Measurements from ENCODE around the gene HSPB3.
"Not testable (repeated sequence)": the region's sequence is repeated elsewhere in the genome, so short reads cannot be mapped to it uniquely, and the experiment has no call there.

The HSPB3 gene

DNA sequence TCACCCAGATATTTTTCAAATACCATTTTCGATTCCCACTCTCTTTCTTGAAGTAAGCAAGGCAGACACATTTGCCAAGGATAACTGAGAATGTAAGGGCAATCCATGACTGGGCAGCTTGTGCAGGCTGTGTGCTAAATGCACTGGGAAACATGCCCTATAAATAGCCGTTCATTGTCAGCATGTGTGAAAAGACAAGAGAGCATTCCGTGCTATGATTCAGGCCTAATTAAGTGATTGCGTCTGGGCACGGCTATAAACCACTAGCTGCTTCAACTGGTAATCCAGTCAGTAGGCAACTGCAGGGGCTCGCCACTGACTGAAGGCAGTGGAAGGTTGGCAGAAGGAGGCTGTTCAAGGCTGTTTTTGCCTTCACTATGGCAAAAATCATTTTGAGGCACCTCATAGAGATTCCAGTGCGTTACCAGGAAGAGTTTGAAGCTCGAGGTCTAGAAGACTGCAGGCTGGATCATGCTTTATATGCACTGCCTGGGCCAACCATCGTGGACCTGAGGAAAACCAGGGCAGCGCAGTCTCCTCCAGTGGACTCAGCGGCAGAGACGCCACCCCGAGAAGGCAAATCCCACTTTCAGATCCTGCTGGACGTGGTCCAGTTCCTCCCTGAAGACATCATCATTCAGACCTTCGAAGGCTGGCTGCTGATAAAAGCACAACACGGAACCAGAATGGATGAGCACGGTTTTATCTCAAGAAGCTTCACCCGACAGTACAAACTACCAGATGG lies at the start of gene HSPB3:
HSPB3 (plus strand) TSS at position 287 of the 745 bp plus-strand sequence; CDS start at position 378, 91 bp downstream.
- DNase-seq: no peak

- DNase-seq: no peak
Measured at GRCh38 chr5:54411176-54411575, 44.3 kb upstream of the HSPB3 start.

GRCh38 chr5:54412913-54413312 lies 42.6 kb upstream of the HSPB3 start:
- DNase-seq: no peak

DNA sequence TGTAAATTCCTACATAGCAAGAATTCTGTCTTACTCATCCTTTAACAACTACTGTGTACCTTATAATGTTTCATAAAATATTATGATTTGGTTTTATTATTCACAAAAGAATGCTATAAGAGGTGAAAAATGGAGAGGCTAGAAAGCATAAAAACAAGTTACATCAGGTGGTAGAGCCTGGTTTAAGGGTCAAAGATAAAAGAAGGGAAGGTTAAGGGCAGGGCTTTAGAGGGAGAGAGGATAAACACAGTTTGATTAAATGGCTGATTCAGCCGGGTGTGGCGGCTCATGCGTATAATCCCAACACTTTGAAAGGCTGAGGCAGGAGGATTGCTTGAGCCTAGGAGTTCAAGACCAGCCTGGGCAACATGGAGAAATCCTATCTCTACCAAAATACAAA lies 40.4 kb upstream of the HSPB3 start:
- no peak for DNase-seq

DNA sequence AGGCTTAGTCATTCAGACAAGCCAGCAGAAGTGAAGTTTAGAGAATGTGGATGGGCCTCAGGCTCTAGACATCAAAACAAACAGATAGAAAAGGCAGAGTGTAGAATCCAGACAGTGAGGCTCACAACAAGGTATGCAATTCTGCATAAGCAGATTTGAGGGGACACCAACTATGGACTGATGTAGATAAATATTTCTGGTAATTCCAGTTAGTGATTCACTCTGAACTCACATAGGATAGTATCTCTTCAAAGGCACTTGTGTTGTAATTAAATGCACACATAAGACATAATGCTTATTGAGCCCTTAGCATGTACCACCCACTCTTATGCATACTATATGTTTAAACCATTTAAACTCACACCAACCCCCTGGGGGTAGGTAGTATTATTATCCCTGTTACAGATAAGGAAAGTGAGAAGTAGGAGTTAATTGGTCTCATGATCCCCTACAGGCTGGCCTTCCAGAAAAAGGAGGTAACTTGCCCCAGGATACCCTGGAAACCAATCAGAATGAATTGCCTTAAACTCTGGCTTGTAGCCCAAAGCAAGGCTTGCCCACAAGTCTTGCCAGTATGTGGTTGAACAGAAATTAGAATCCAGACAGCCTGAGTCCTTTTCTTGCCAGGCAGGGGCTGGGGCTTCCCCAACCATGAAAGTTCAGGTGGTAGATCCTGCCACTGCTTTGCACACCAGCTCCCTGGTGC lies 39.5 kb upstream of the HSPB3 start:
- no peak for DNase-seq

DNA sequence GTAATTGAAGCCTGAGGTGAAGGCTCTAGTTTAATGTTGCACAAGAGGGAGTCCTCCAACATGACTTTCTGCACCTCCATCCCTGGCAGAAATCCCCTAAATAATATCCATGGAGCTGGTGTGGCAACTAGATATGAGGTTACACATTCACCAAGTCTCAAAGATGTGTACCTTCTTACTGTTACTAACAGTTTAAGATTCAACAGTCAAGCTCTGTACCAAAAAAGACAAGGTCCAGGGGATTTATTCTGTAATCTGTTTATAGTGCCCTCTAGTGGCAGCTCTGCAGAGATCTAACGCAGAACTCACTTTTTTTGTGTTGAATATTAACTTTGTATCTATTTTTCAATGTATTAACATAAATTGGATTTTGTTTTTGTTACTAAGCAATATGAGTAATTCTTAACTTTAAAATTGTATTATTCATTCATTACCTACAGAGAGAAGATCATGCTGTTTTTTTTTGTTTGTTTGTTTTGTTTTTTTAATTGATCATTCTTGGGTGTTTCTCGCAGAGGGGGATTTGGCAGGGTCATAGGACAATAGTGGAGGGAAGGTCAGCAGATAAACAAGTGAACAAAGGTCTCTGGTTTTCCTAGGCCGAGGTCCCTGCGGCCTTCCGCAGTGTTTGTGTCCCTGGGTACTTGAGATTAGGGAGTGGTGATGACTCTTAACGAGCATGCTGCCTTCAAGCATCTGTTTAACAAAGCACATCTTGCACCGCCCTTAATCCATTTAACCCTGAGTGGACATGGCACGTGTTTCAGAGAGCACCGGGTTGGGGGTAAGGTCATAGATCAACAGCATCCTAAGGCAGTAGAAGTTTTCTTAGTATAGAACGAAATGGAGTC lies 35.7 kb upstream of the HSPB3 start:
- not testable (repeated sequence) for DNase-seq

- not testable (repeated sequence) for DNase-seq
Measured at GRCh38 chr5:54420511-54420910, 35.0 kb upstream of the HSPB3 start.

DNA sequence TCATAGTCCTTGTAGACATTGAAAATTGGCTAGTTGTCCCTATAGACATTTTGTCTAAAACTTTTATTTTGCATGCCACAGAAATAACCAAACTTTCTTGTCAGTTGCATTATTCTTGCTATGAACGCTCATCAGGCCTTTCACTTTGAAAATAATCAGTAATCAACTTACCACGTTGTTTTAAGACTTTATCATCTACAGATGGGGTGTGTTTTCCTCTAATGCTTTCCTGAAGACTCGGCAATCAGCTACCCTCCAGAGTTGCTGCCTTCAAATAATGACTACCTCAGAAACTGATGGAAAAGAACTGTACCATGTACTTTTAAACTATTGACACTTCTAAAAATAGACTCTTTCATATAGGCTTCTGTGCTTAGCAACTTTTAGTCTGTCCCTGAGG lies 33.5 kb upstream of the HSPB3 start:
- DNase-seq: no peak

DNA sequence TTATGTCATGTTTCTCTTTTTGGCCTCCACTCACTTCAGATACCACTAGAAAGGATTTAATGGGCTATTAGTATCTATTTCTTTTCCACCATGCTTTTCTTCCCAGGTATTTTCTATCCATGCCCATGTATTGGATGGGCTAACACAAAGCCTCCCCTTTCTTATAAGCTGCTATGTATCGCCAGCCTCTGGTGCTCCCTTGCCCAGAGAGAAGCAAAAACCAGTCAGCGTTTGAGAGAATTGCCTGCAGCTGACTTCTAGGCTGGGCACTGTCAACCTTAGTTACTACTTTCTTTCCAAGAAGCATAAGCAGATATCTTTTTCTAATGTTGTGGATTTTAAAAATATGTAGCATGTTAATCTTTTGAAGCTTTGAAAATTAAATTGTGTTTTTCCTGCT lies 30.2 kb upstream of the HSPB3 start:
- DNase-seq: no peak

DNA sequence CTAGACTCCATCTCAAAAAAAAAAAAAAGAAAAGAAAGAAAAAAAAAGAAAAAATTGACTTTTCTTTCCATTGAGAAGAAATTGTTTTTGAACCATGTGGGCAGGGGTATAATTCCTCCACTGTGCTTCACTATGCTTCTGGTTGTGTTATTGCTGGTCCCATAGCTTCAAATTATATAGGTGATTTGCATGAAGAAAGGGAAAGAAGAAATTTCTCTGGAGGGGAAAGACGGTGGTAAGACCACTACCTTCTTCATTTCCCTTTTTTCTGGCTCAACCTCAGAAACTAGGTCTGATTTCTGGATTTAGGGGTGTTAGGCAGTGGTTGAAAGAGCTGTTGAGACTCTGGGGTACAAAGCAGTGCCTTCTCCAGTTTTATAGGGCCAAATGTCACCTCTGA lies 29.3 kb upstream of the HSPB3 start:
- no peak for DNase-seq

DNA sequence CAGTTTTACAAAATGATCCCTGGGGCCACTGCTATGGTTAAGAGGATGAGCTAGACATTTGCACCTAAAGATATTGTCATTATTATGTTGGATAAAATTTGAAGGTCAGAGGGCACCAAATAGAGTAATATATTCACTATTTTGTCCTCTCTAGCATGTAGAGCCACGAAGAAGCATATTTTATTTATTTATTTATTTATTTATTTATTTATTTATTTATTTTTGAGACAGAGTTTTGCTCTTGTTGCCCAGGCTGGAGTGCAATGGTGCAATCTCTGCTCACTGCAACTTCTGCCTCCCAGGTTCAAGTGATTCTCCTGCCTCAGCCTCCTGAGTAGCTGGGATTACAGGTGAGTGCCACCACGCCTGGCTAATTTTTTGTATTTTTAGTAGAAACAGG lies 20.8 kb upstream of the HSPB3 start:
- not testable (repeated sequence) for DNase-seq

GRCh38 chr5:54438620-54439389 lies 16.7 kb upstream of the HSPB3 start:
- DNase-seq: no peak

DNA sequence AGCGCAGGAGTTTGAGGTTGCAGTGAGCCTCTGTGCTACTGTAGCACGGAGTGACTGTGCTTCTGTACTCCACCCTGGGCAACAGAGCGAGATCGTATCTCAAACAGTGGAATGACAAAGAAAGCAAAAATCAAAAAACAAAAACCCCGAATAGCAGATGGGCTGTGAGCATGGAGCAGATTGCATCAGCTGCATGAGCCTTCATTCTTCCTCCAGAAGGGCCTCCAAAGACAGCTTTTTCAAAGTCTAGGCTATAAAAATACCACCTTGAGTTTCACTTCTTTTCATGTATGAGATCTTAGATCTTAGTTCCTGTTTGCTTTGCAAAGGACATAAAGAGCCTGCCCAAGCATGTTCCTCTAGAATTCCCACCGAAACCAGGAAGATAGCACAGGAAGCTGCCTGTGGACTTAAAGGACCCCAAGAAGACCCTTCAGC lies 15.0 kb upstream of the HSPB3 start:
- DNase-seq: no peak

GRCh38 chr5:54442271-54442670 lies 13.2 kb upstream of the HSPB3 start:
- no peak for DNase-seq

DNA sequence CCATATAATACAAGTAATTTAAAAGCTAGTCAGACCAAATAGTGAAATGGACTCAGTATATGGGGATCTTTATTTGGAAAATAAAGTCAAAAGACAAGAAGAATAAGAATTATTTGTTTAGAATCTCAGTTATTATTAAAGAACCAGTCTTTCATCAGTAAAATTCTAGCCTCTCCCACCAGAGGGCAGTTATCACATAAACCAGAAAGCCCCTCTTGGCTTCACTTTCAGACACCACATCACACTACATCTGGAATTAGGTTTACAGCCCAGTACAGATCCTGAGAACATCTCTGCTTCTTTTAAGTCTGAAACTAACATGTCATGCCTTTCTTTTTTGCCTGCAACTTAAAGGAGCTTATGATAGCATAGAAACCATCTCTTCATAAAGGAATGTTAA lies 12.2 kb upstream of the HSPB3 start:
- no peak for DNase-seq

DNA sequence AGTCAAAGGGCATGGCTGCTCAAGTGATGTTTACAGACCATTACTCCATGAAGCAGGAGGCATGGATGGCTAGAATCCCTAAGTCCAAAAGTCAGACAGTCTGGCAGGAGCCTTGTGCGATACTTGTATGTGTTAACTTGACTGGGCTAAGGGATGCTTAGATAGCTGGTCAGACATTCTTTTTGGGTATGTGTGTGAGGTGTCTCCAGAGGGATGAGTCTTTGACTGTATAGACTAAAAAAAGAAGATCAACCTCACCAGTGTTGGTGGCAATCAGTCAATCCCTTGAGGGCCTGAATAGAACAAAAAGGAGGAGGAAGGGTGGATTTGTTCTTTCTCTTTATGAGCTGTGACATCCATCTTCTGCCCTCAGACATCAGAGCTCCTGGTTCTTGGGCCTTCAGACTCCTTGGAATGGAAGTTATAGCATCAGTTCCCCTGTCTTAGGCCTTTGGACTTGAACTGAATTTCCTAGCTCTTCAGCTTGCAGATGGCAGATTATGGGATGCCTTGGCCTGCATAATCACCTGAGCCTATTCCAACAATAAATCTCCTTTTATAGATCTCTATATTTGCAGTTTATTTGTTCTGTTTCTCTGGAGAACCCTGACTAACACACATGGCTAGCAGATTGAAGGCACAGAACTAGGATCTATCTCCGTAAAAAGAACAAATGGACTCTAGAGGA lies 9.7 kb upstream of the HSPB3 start:
- no peak for DNase-seq

GRCh38 chr5:54446379-54446732 lies 9.1 kb upstream of the HSPB3 start:
- DNase-seq: no peak

DNA sequence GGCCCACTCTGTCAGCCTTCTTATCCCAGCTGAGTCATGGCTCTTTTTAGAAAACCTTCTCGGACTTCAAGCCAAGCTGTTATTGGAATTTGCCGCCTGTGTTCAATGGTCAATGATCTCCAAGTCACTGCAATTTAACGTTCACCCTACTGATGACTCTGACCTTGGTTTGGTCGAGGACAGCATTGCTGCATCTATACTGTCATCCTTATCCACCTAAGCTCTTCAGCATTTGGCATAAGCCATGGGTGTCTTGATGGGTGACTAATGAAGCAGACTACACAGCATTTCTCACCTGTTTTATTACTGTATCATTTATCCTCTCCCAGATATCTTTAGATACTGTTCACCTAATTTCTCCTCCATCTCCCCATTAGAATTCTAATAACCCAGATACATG lies 5.6 kb upstream of the HSPB3 start:
- no peak for DNase-seq

DNA sequence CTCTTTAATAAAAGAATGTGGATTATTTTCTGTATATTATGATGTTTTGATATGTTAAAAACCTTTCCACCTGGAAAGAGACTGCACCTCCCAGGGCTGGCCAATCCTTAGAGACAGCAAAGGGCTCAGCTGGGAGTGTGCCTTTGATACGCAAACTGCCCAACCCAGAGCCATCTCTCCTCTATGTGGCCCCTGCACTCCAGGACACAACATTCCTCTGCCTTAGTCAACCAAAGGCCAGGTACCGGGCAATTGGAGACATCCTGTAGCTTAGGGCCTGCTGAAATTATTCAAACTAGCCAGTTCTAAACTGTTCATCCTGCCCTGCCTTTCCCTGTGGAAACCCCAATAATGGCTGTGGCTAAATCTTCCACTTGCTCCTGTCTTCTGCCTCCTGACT lies 5.0 kb upstream of the HSPB3 start:
- DNase-seq: no peak

- no peak for DNase-seq
Measured at GRCh38 chr5:54453046-54453445, 2.5 kb upstream of the HSPB3 start.

DNA sequence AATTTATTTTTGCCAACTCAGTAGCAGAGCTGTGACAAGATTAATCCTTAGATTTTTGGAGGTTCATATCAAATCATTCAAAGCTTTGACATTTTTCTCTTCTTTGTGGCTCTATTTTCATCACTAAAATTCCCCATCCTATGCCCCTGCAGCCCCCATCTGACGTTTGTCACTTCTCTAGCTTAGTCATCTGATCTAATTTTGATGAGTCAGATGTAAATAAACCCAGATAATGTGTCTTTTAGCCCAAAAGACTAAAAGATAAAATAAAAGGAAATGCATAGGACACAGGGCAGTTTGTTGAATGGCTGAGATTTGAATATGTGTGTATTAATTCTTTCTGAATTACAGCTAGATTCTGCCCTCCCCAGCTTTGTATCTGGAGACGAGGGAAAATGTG lies 897 bp upstream of the HSPB3 start:
- DNase-seq: no peak

All from activated effector memory CD4-positive, alpha-beta T cell treated with Interleukin-2 at 50 U/mL for 16 hours (primary cell).